NCI-H1694 (cell line): ENCODE data around the gene SCFD1.
A peak's percentile ranks its signal among the peaks of the same experiment; 100 is the strongest.
"Not testable (repeated sequence)": the region's sequence is repeated elsewhere in the genome, so short reads cannot be mapped to it uniquely, and the experiment has no call there.

Source experiments
- DNase-seq: peaks from one replicate; lab custom pipeline; 2025; lab: John Stamatoyannopoulos, UW

SCFD1 gene

GRCh38 chr14:30678926-30679431 is 56.9 kb downstream of the SCFD1 start:
- no peak for DNase-seq

DNA sequence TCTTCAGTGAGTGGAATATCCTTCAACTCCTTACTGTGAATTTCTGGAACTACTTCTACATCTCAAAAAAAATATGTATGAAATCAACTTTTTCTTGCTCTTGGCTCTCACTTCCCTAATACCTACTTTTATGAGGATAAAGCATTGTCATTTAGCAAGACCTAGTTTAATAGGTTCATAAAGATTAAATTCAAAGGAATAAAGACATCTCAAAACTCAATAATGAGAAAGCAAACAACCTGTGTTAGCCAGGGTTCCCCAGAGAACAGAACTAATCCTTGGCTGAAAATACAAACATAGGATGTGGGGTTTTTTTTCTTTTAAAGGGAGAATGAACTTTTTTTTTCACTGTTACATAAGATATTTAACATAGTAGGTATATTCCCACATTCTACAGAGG is 57.9 kb downstream of the SCFD1 start:
- DNase-seq, result no peak

- DNase-seq, result not testable (repeated sequence)
Observed at GRCh38 chr14:30680776-30681175, 58.7 kb downstream of the SCFD1 start.

GRCh38 chr14:30681752-30682355 is 59.7 kb downstream of the SCFD1 start:
- DNase-seq, result peak; percentile 7

- not testable (repeated sequence) for DNase-seq
Observed at GRCh38 chr14:30690487-30691355, 68.6 kb downstream of the SCFD1 start.

GRCh38 chr14:30691751-30692398 is 69.8 kb downstream of the SCFD1 start:
- no peak for DNase-seq

GRCh38 chr14:30692669-30693068 is 70.5 kb downstream of the SCFD1 start:
- no peak for DNase-seq

DNA sequence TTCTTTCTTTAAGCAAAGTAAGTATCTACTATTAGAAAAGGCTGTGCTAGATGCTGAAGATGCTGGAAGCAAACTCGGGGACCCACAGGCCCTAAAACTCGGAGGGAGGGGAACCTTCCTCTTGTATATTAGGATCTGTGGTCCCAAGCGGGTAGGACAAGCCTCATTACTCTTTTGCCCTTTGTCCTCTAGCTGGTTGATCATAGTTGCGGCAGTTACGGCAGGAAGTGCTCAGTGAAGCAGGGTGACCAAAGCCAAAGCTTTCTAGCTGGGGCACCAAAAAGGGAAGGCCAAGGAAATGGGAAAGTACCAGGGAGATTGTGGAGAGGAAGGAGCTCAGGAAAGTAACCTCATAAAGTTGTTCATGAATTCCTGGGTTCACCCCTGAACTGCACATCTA is 76.3 kb downstream of the SCFD1 start:
- DNase-seq, result no peak

DNA sequence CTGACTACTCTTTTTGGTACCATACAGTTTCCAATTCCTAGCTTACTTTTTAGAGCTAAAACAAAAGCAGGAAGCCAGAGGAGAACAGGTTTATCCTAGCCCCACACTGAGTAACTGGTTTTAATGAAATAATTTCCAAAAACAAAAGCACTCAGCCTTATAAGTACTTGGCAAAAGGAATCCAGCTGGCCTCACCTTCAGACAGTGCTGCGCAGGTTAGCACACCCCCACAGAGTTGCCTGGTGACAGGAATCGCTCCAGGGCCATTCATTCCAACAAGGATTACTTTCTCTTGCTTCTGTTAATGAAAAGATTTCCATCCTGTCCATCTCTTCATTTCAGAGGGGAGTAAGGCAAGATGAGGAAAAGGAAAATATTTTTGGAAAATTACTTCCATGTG is 84.6 kb downstream of the SCFD1 start:
- no peak for DNase-seq

GRCh38 chr14:30708157-30708556 is 86.0 kb downstream of the SCFD1 start:
- no peak for DNase-seq

DNA sequence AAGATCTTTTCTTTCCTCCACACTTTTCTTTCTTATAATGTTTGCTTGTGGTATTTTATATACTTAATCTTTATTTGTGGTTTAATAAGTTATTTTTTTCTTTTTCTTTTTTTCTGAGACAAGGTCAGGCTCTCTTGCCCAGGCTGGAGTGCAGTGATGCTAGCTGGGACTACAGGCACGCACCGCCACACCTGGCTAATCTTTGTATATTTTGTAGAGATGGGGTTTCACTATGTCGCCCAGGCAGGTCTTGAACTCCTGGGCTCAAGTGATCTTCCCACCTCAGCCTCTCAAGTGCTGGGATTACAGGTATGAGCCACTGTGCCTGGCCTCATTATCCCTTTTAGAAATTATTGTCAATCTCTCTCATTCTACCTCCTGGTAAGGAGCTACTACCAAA is 87.1 kb downstream of the SCFD1 start:
- DNase-seq, result no peak

- no peak for DNase-seq
Observed at GRCh38 chr14:30710876-30711275, 88.8 kb downstream of the SCFD1 start.

DNA sequence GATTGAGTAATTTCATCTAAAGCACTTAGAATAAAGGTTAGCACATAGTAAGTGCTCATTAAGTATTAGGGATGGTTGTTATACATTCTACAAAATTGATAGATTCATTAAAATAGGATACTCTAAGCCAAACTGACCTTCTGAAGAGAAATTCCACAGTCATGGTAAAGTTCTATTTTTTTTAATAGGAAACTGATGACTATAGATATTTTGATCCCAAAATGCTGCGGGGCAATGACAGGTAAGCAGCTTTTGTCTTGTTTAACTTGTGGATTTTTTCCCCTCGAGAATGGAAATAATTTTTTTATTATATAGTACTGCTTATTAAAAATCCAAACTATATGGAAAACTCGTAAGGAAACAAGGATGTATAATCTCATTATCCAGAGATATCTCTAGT is 97.0 kb downstream of the SCFD1 start:
- DNase-seq, result no peak

- no peak for DNase-seq
Observed at GRCh38 chr14:30725763-30726162, 103.6 kb downstream of the SCFD1 start.

DNA sequence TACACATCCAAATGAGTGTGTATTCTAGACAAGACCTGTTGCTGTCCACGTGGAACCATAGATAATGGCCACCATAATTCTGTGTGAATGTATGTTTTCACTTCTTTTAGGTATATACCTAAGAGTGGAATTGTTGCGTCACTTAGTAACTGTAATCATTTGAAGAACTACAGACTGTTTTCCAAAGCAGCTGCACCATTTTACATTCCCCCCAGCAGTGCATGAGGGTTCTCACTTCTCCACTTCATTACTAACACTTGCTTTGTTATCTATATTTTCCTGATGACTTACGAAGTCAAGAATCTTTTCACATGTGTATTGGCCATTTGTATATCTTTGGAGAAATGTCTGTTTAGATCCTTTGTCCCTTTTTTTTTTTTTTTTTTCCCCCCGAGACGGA is 106.4 kb downstream of the SCFD1 start:
- DNase-seq, result no peak

- DNase-seq, result no peak
Observed at GRCh38 chr14:30737916-30738315, 115.8 kb downstream of the SCFD1 start.

DNA sequence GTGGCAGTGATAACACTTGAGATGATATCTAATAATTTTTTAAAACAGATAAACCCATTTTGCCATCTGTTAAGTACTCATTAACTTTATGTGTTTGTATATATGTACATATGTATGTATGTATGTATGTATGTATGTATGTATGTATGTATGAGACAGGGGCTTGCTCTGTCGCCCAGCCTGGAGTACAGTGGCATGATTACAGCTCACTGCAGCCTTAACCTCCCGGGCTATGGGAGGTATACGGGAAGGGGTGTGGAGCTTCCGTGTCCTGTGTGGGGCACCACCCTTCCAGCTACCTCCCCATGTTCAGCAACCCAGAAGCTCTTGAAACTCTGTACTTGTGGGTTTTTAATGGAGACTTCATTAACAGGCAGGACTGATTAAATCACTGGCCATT is 116.9 kb downstream of the SCFD1 start:
- no peak for DNase-seq

GRCh38 chr14:30748343-30748742 is 126.2 kb downstream of the SCFD1 start:
- no peak for DNase-seq

GRCh38 chr14:30751646-30752416 is 129.7 kb downstream of the SCFD1 start:
- DNase-seq, result no peak

- no peak for DNase-seq
Observed at GRCh38 chr14:30753452-30753851, 131.3 kb downstream of the SCFD1 start.

DNA sequence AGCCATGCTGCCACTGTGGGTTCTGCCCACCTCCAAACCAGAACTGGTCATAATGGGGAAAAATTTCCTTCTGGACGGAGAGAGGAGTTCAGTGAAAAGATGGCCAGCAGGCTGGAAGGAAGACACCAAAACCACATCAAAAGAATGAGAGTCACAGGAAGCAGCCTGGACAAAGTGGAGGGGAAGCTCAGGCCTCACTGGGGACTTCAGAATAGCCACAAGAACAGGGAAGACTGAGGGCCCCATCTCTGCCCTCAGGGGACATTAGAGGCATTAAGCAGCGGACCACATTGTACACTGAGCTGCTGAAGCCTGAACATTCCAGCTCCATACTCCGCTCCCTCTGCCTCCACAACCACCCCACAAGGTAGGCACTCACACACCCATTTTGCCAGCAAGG is 132.7 kb downstream of the SCFD1 start:
- DNase-seq, result no peak

DNA sequence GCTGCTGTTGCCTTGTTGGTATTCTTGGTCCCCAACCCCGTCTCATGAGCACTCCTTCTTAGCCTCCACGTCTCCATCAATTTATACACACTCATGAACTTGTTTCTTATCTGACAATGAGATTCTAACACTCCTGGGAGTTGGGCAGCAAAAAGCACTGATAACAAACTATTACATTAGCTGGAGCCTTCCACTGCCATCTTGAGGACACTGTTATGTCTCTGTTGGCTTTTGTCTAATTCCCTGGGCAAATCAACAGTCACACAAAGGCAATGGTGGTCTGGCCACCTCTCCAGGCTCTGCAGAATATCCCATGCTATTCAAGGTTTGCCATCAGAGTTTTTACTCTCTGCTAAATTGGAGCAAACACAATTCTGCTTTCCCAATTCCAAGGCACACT is 134.5 kb downstream of the SCFD1 start:
- DNase-seq, result no peak
